Measurements from ENCODE around the gene FABP7. TPM values are rescaled to one million over a fixed set of nuclear protein-coding genes. Genes with fewer than 3 reads are reported as not detected.

The FABP7 gene
- total RNA-seq, 1 donor from 2014 or later: 3.6 TPM

DNA sequence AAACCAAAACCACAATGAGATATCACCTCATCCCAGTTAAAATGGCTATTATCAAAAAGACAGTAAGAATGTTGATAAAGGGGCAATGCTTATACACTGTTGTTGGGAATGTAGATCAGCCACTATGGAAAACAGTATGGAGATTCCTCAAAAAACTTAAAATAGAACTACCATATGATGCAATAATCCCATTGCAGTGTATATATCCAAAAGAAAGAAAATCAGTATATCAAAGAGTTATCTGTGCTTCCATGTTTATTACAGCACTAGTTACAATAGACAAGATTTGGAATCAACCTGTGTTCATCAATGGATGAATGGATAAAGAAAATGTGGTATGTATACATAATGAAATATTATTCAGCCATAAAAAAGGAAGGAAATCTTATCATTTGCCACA is 3.5 kb upstream of the FABP7 start:
- no peak for DNase-seq (ENCODE audit: low spot score)
- H3K27me3 Mint-ChIP-seq (ENCODE audit: unreplicated experiment): no peaks in the 10 kb centered on the region
- TF ChIP-seq, protein P1, sequence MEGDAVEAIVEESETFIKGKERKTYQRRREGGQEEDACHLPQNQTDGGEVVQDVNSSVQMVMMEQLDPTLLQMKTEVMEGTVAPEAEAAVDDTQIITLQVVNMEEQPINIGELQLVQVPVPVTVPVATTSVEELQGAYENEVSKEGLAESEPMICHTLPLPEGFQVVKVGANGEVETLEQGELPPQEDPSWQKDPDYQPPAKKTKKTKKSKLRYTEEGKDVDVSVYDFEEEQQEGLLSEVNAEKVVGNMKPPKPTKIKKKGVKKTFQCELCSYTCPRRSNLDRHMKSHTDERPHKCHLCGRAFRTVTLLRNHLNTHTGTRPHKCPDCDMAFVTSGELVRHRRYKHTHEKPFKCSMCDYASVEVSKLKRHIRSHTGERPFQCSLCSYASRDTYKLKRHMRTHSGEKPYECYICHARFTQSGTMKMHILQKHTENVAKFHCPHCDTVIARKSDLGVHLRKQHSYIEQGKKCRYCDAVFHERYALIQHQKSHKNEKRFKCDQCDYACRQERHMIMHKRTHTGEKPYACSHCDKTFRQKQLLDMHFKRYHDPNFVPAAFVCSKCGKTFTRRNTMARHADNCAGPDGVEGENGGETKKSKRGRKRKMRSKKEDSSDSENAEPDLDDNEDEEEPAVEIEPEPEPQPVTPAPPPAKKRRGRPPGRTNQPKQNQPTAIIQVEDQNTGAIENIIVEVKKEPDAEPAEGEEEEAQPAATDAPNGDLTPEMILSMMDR (IDR thresholded peaks at IDR 0.05; ENCODE audit: unreplicated experiment): no peak
- H3K27ac Mint-ChIP-seq (ENCODE audit: unreplicated experiment): no peak overlapping the region
- H3K4me1 Mint-ChIP-seq (ENCODE audit: unreplicated experiment): peaks cover 13% of the 10 kb centered on the region
- H3K4me3 Mint-ChIP-seq (ENCODE audit: unreplicated experiment): no peak overlapping the region
- H3K9me3 Mint-ChIP-seq (ENCODE audit: unreplicated experiment): no peaks in the 10 kb centered on the region
- H3K36me3 Mint-ChIP-seq (ENCODE audit: low read depth, unreplicated experiment): no peaks in the 10 kb centered on the region

DNA sequence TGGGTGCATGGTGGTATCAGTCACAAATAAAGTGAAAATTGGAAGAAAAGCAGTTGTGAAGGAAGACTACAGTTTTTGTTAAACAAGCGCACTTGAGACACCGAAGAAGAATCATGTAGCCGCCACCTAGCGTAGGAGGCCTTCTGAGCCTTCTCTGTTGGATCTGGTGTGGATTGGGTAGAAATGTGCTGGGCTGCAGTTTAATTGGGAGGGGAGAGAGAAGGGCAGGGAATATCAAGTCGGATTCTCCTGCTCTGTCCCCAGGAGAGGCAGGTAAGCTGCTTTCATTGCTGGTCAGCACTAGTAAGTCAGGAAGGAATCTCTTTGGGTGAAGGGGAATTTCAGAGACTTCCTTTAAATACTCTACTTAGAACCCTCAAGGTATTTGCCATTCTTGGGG is 1.2 kb upstream of the FABP7 start:
- peaks cover 13% of the 10 kb centered on the region for H3K4me1 Mint-ChIP-seq (ENCODE audit: unreplicated experiment)
- no peaks in the 10 kb centered on the region for H3K27me3 Mint-ChIP-seq (ENCODE audit: unreplicated experiment)
- TF ChIP-seq, protein P1 (IDR thresholded peaks at IDR 0.05; ENCODE audit: unreplicated experiment): no peak
- H3K4me3 Mint-ChIP-seq (ENCODE audit: unreplicated experiment): no peak overlapping the region
- no peak for DNase-seq (ENCODE audit: low spot score)
- H3K9me3 Mint-ChIP-seq (ENCODE audit: unreplicated experiment): no peaks in the 10 kb centered on the region
- no peak overlapping the region for H3K27ac Mint-ChIP-seq (ENCODE audit: unreplicated experiment)
- no peaks in the 10 kb centered on the region for H3K36me3 Mint-ChIP-seq (ENCODE audit: low read depth, unreplicated experiment)

DNA sequence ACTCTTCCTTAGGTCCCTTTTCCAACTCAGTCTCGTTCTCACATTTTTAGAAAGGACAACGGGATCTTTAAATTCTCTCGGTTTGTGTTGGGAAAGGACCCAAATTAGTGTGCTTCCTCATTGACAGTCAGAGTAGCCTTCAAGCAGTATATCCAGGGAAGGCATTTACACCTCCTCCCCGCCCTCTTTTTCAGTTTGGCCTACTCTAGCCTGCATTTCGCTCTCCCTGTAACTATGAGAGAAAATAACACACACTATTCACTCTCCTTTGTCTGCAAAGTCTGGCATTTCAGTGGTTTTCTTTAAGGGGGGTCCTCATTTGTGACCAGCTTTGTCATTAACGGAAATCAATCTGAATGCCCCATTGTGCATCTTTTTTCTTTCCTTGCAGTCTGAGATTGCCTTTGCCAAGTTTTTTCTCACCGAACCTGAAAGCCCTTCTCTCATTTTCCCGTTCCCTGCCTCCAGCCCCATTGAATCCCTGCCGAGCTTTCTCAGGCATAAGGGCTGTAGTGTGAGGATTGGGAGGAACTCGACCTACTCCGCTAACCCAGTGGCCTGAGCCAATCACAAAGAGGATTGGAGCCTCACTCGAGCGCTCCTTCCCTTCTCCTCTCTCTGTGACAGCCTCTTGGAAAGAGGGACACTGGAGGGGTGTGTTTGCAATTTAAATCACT is 393 bp upstream of the FABP7 start:
- Mint-ChIP-seq H3K27me3 (ENCODE audit: unreplicated experiment) (no peaks in the 10 kb centered on the region), H3K36me3 (ENCODE audit: low read depth, unreplicated experiment) (no peaks in the 10 kb centered on the region), H3K4me1 (ENCODE audit: unreplicated experiment) (peaks cover 13% of the 10 kb centered on the region), H3K9me3 (ENCODE audit: unreplicated experiment) (no peaks in the 10 kb centered on the region), H3K4me3 (ENCODE audit: unreplicated experiment) (no peak overlapping the region), H3K27ac (ENCODE audit: unreplicated experiment) (no peak overlapping the region)
- DNase-seq (ENCODE audit: low spot score): peak; percentile 9
- TF ChIP-seq, protein P1 (IDR thresholded peaks at IDR 0.05; ENCODE audit: unreplicated experiment): no peak

DNA sequence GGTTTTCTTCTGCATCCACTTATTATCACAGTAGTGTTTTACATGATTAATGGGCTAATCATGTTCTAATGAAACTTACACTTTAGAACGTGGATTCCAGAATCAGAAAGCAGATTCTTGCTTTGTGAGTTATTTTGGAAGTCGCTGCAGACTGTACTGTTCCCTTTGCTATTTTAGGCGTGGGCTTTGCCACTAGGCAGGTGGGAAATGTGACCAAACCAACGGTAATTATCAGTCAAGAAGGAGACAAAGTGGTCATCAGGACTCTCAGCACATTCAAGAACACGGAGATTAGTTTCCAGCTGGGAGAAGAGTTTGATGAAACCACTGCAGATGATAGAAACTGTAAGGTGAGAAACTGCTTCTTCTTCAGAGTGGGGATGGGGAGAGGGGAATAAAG is 598 bp downstream of the FABP7 start:
- Mint-ChIP-seq H3K27me3 (ENCODE audit: unreplicated experiment) (no peaks in the 10 kb centered on the region), H3K27ac (ENCODE audit: unreplicated experiment) (no peak overlapping the region), H3K36me3 (ENCODE audit: low read depth, unreplicated experiment) (no peaks in the 10 kb centered on the region), H3K4me1 (ENCODE audit: unreplicated experiment) (peaks cover 13% of the 10 kb centered on the region), H3K9me3 (ENCODE audit: unreplicated experiment) (no peaks in the 10 kb centered on the region), H3K4me3 (ENCODE audit: unreplicated experiment) (no peak overlapping the region)
- no peak for DNase-seq (ENCODE audit: low spot score)
- TF ChIP-seq, protein P1 (IDR thresholded peaks at IDR 0.05; ENCODE audit: unreplicated experiment): no peak

DNA sequence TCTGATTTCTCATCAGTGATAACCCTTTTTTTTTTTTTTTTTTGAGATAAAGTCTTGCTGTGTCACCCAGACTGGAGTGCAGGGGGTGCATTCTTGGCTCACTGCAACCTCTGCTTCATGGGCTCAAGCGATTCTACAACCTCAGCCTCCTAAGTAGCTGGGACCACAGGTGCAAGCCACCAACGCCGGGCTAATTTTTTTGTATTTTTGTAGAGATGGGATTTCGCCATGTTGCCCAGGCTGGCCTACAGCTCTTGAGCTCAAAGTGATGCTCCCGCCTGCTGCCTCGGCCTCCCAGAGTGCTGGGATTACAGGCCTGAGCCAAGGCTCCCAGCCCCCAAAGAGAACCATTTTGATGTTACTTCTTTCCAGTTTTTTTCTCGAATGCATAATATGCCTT is 2.2 kb downstream of the FABP7 start:
- Mint-ChIP-seq H3K4me1 (ENCODE audit: unreplicated experiment) (peaks cover 13% of the 10 kb centered on the region), H3K4me3 (ENCODE audit: unreplicated experiment) (no peak overlapping the region), H3K9me3 (ENCODE audit: unreplicated experiment) (no peaks in the 10 kb centered on the region), H3K27me3 (ENCODE audit: unreplicated experiment) (no peaks in the 10 kb centered on the region), H3K36me3 (ENCODE audit: low read depth, unreplicated experiment) (no peaks in the 10 kb centered on the region), H3K27ac (ENCODE audit: unreplicated experiment) (no peak overlapping the region)
- DNase-seq (ENCODE audit: low spot score): no peak
- TF ChIP-seq, protein P1 (IDR thresholded peaks at IDR 0.05; ENCODE audit: unreplicated experiment): no peak
